Mucosa of descending colon (tissue), 3 donors: Measurements from ENCODE around the gene LAMA5. TPM values are rescaled to one million over a fixed set of nuclear protein-coding genes. Genes with fewer than 3 reads are reported as not detected.

Experiments used
- ATAC-seq: fragments of 200-7000 bp; cut with Tn5 transposase; one replicate; pipeline ENCODE4 v1.9.1; 2020; ENCODE audit warnings: mild to moderate bottlenecking, moderate library complexity
- DNase-seq, 3 donors: peaks; one replicate each; pipeline ENCODE4 v3.0.0-alpha.2; 2020
- H3K36me3 ChIP-seq: fragments of 200-600 bp; one replicate; pipeline ENCODE4 v1.8.0; 2021; ENCODE audit warnings: low read depth, mild to moderate bottlenecking
- H3K4me1 ChIP-seq: fragments of 200-600 bp; one replicate; pipeline ENCODE4 v1.8.0; 2021; ENCODE audit warnings: low read depth, mild to moderate bottlenecking
- H3K4me3 ChIP-seq: fragments of 200-600 bp; one replicate; pipeline ENCODE4 v1.8.0; 2021; ENCODE audit warnings: mild to moderate bottlenecking
- H3K9me3 ChIP-seq: fragments of 200-600 bp; one replicate; pipeline ENCODE4 v1.8.0; 2021; ENCODE audit warnings: mild to moderate bottlenecking
- CTCF ChIP-seq: fragments of 200-600 bp; IDR thresholded peaks from one replicate; pipeline ENCODE4 v1.8.0; 2022; ENCODE audit warnings: antibody characterized with exemption, mild to moderate bottlenecking
- intact Hi-C, 2 donors: fragments of 100-400 bp; cut with DNase I in 1 of 2; cut with micrococcal nuclease in 1 of 2; formaldehyde crosslinking; loops; one replicate each; pipeline versions ENCODE4 v1.11.0 to v1.11.1; 2022; cut with DNase I, micrococcal nuclease
- total RNA-seq, 3 donors: library from RNA; stranded (reverse); fragmentation: NEBNext Ultra II Directional in 2 of 3; extraction: Animal tissue kit (Norgen Biotek cat#: 25700) in 2 of 3; gene quantifications; one replicate each; pipeline versions ENCODE4 v1.2.1 to v1.2.4, GENCODE V29; 2021 to 2023
- donor health status: DM: no; HTN: no; CAD: no; lungs with moderate emphysema.
- donor health status: DM: no; HTN: no; CAD: no.
- donor health status: DM: no; HTN: yes; CAD: no.

The LAMA5 gene
- total RNA-seq, 3 donors from 2014 or later = 21.8 to 335 (median 40.7) TPM

DNA sequence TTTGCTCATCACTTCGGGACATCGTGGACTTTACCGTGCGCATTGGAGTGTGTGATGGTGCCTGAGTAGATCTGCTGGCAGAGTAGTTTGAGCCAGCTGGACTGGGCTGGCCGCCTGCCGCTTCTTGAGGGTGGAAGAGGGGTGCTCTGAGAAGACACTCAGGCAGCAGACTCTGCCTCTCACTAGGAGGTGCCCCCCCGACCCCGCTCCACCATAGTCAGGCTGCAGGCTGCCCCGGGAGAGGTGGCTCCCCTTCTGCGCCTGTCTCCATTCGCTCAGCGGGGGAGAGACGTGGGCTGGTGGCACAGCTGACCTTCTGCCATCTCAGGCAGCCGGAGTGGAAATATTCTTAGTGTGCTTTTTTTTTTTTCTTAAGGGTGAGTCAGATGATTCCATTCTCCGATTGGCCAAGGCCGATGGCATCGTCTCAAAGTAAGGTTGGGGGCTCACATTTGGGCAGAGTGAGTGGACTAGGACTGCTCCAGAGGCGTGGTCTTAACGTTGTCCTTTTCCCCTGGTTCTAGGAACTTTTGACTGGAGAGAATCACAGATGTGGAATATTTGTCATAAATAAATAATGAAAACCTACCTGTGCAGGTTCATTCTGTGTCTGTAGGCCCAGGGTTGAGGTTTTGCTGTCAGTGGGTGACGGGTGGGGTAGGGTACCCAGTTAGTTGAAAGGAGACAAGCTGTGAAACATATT lies 21.0 kb upstream of the LAMA5 start:
- DNase-seq (peak in 1 of 3 donors; percentile 38), ATAC-seq (no peak)
- no peak overlapping the region for H3K4me3 ChIP-seq
- H3K4me1 ChIP-seq = peaks cover 22% of the 10 kb centered on the region
- intact Hi-C loops = loop anchor here (5.0 kb wide), 1 partner anchor 86 kb away; the partner anchor contains the start of gene ADRM1 (in 2 of the 2)
- H3K9me3 ChIP-seq = no peaks in the 10 kb centered on the region
- no peaks in the 10 kb centered on the region for H3K36me3 ChIP-seq
- TF ChIP-seq CTCF = no peak

DNA sequence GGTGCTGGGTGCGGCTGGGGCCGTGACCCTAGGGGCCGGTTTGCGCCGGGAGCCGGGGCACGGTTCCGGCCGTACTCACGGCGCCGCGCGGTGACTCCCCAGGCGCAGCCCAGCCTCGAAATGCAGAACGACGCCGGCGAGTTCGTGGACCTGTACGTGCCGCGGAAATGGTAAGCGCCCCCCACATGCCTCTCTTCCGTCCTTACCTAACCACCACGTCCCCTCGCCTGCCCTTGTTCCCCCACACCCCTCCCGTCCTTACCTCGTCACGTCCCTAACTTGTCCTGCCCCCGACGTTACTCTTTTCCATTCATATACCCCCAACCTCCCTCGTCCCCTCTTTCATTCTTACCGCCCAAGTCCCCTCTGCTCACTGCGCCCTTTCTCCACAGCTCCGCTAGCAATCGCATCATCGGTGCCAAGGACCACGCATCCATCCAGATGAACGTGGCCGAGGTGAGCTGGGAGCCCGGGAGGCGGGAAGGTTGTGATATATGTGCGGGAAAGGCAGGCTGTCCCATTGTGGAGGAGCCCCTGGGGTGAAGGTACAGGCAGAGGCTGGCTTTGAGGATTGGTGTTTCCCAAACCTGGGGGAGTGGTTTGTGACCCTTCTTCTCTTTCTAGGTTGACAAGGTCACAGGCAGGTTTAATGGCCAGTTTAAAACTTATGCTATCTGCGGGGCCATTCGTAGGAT lies 20.3 kb upstream of the LAMA5 start:
- peaks cover 25% of the 10 kb centered on the region for H3K4me1 ChIP-seq
- intact Hi-C loops = loop anchor here (5.0 kb wide), 1 partner anchor 85 kb away; the partner anchor contains the start of gene ADRM1 (in 2 of the 2)
- peak in 1 of 3 donors; percentile 32 for DNase-seq

GRCh38 chr20:62386383-62387218 lies 19.5 kb upstream of the LAMA5 start, which contains the start of gene RPS21:
Gene RPS21 (plus strand): TSS chr20:62387103. CDS start chr20:62387339, 236 bp downstream.
- intact Hi-C loops = loop anchor here (5.0 kb wide), 1 partner anchor 84 kb away; the partner anchor contains the start of gene ADRM1 (in 2 of the 2)
- Histone ChIP-seq H3K9me3 (no peaks in the 10 kb centered on the region), H3K4me3 (peak within 1 kb of the TSS; percentile 98), H3K4me1 (peaks cover 26% of the 10 kb centered on the region), H3K36me3 (no peaks in the 10 kb centered on the region)
- no peak for TF ChIP-seq CTCF
- ATAC-seq = peak; percentile 95
- DNase-seq = peak; percentile 94 to 97 (median 96)

More for the DNA sequence above, 20.3 kb upstream of the LAMA5 start:
- no peak for ATAC-seq
- Histone ChIP-seq H3K9me3 (no peaks in the 10 kb centered on the region), H3K4me3 (peak overlapping the region; percentile 98), H3K36me3 (no peaks in the 10 kb centered on the region)
- no peak for TF ChIP-seq CTCF

DNA sequence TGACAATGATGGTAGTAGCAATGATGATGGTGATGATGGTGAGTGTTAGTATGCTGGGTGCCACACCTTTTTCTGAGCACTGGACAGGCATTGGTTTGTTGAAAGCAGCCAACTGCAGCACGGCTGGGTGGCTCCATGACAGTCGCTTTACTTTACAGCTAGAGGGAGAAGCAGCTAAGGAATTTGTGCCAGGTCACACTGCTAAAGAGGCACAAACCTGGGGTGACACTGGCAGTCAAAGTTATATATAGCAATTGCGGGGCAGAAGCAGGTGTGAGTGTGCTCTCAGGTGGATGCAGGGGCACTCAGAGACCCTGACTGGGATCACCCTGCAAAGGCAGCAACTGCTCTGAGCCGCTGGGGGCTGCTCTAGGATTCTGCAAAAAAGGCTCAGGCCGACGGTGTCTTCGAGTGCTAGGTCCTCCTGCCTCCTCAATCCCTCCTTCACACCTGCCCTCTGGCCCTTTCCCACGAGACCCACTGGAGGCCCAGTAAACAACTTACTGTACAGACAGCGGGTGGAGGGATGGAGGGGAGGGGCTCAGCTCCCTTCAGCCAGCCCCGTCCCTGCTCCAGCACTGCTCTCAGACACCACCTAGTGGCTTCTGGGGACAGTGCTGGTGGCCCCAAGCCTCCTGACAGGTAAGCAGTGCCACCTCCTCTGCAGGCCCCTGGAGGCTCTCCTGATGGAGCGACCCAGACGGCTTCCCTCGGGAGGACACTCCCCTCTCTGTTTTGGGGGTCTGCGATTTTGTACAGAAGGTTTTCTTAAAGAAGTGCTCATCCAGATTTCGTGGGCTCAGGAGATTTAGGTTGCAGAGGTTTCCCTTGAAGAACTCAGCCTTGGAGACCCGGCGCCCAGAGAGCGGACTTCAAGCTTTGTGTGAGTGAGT lies 15.4 kb upstream of the LAMA5 start:
- ATAC-seq (peak; percentile 68), DNase-seq (peak in 2 of 3 donors; percentile 87 to 91)
- H3K4me1 ChIP-seq = peaks cover 18% of the 10 kb centered on the region
- TF ChIP-seq CTCF = peak; percentile 80
- no peaks in the 10 kb centered on the region for H3K9me3 ChIP-seq
- H3K4me3 ChIP-seq = no peak overlapping the region
- intact Hi-C loops = no loop called here
- no peaks in the 10 kb centered on the region for H3K36me3 ChIP-seq
